Measurements from ENCODE around the gene ARSG. TPM values are rescaled to one million over a fixed set of nuclear protein-coding genes. Genes with fewer than 3 reads are reported as not detected.

The ARSG gene
- total and polyA plus RNA-seq, 2 donors (not counting 3 experiments of a cell fraction or from before 2014, with no cell fraction given) = 3.9 to 7.0 TPM

DNA sequence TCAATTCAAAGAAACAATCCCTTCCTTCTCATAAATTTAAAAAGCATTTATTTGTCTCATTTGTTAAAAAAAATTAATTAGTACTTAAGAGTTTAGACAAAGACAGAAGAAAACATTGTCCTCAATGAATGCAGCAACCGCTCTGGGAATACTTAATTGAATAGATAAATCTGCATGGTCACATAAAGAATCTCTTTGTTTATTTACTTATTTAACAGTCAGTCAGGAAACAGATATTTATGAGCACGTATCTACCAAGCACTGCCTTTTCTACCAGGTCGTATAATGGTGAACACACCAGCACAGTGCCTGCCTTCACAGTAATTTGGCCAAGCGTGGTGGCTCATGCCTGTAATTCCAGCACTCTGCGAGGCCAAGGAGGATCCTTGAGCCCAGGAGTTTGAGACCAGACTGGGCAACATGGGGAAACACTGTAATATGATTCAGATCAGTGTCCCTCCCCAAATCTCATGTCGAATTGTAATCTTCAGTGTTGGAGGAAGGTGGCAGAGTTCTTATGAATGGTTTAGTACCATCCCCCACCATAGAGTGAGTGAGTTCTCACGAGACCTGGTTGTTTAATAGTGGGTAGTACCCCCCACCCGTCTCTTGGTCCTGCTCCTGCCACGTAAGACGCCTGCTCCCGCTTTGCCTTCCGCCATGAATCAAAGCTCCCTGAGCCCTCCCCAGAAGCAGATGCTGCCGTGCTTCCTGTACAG lies 157.9 kb downstream of the ARSG start:
- FAIRE-seq (no peak), DNase-seq (ENCODE audit: low read depth, low spot score) (no peak)
- TF ChIP-seq POLR2AphosphoS5 (IDR thresholded peaks at IDR 0.05; ENCODE audit: insufficient read depth, low read depth, low read length) (no peak), EZH2 (IDR thresholded peaks at IDR 0.05; ENCODE audit: borderline replicate concordance, low read depth, low read length, severe bottlenecking) (no peak), MYC (IDR thresholded peaks at IDR 0.05; ENCODE audit: low read depth, low read length) (no peak), FOS (IDR thresholded peaks at IDR 0.05; ENCODE audit: borderline replicate concordance, insufficient read depth, low read length) (no peak), CTCF (IDR thresholded peaks at IDR 0.05; ENCODE audit: extremely low read depth in 1 of 2, insufficient read depth in 1 of 2, low read depth in 1 of 2, low read length in 2 of 2) (no peak), GATA2 (IDR thresholded peaks at IDR 0.05; ENCODE audit: insufficient read depth, insufficient read length, low read depth, low read length) (no peak), JUN (IDR thresholded peaks at IDR 0.05; ENCODE audit: borderline replicate concordance, insufficient read depth, insufficient read length, low read depth) (no peak), POLR2A (IDR thresholded peaks at IDR 0.05; ENCODE audit: low read depth, low read length) (no peak)
- TF ChIP-seq, protein P1, sequence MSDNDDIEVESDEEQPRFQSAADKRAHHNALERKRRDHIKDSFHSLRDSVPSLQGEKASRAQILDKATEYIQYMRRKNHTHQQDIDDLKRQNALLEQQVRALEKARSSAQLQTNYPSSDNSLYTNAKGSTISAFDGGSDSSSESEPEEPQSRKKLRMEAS (IDR thresholded peaks at IDR 0.05; ENCODE audit: insufficient read depth, insufficient read length) = no peak
- dilution Hi-C loops (cut with MboI; ENCODE audit: extremely low pct_ligation_motif_present, low sequenced_read_pairs) (no loop called here), intact Hi-C loops (cut with micrococcal nuclease) (no loop called here)
- Histone ChIP-seq H3K4me1 (ENCODE audit: control insufficient read depth, extremely low read depth, insufficient read depth, low read length) (no peaks in the 10 kb centered on the region), H3K27me3 (ENCODE audit: control insufficient read depth in 2 of 2, insufficient read depth in 2 of 2, low read length in 2 of 2) (no peaks in the 10 kb centered on the region), H4K20me1 (replicated peaks; ENCODE audit: control insufficient read depth, extremely low read depth, insufficient read depth, low read length) (no peaks in the 10 kb centered on the region), H3K9me3 (replicated peaks; ENCODE audit: control insufficient read depth, insufficient read depth, low read length) (no peaks in the 10 kb centered on the region), H3K36me3 (ENCODE audit: control insufficient read depth in 2 of 2, extremely low read depth in 1 of 2, insufficient read depth in 2 of 2, low read length in 2 of 2) (peaks cover 8 to 22% of the 10 kb centered on the region in 2 experiments), H3K79me2 (ENCODE audit: control insufficient read depth, insufficient read depth, low read length) (no peaks in the 10 kb centered on the region), H3K4me3 (replicated peaks in 1 of 3; ENCODE audit: insufficient read depth in 1 of 3, low read depth in 1 of 3, low read length in 3 of 3) (no peak overlapping the region), H3K27ac (ENCODE audit: insufficient read depth, low read depth, low read length) (no peak overlapping the region), H3K9me1 (replicated peaks; ENCODE audit: control insufficient read depth, extremely low read depth, insufficient read depth, low read length) (no peaks in the 10 kb centered on the region), H3K9ac (replicated peaks; ENCODE audit: extremely low read depth, insufficient read depth, low read length) (no peak overlapping the region), H2AFZ (ENCODE audit: low read depth, low read length) (no peak overlapping the region), H3K4me2 (ENCODE audit: insufficient read depth, low read length) (no peak overlapping the region)
- ChIA-PET POLR2A (no interaction called here), CTCF (no interaction called here)
- no TSS peak for BruUV-seq (replicated peaks)
